Nephron progenitor cell (in vitro differentiated cells): ENCODE data around the gene AGBL4.

Experiments used
- DNase-seq: peaks from one replicate; pipeline ENCODE4 v3.0.0; 2021
- H3K27ac Mint-ChIP-seq: 2 replicates; pipeline ENCODE4 v1.8.0; 2021; ENCODE audit warnings: mild to moderate bottlenecking, moderate library complexity, mixed read lengths
- H3K27me3 Mint-ChIP-seq: 2 replicates; pipeline ENCODE4 v1.8.0; 2021; ENCODE audit warnings: mild to moderate bottlenecking, low read depth, mixed read lengths; ENCODE audit not compliant: poor library complexity
- H3K36me3 Mint-ChIP-seq: 2 replicates; pipeline ENCODE4 v1.8.0; 2021; ENCODE audit warnings: low read depth, mixed read lengths
- H3K4me1 Mint-ChIP-seq: 2 replicates; pipeline ENCODE4 v1.8.0; 2021; ENCODE audit warnings: mixed read lengths
- H3K4me3 Mint-ChIP-seq: 2 replicates; pipeline ENCODE4 v1.8.0; 2021; ENCODE audit warnings: mild to moderate bottlenecking, moderate library complexity, mixed read lengths
- H3K9me3 Mint-ChIP-seq: 2 replicates; pipeline ENCODE4 v1.8.0; 2021; ENCODE audit warnings: mild to moderate bottlenecking, moderate library complexity, mixed read lengths
- CTCF ChIP-seq: fragments of 200-600 bp; sonication (generic); IDR thresholded peaks from 2 replicates; pipeline ENCODE4 v1.5.0; 2021; ENCODE audit warnings: antibody characterized with exemption

The AGBL4 gene

GRCh38 chr1:48677306-48678287 lies 1346.2 kb downstream of the AGBL4 start:
- peaks cover 11% of the 10 kb centered on the region for H3K4me1 Mint-ChIP-seq
- peak; percentile 73 for DNase-seq
- H3K9me3 Mint-ChIP-seq, result no peaks in the 10 kb centered on the region
- H3K36me3 Mint-ChIP-seq, result no peaks in the 10 kb centered on the region
- H3K4me3 Mint-ChIP-seq, result no peak overlapping the region
- H3K27me3 Mint-ChIP-seq, result peaks cover 29% of the 10 kb centered on the region
- TF ChIP-seq CTCF, result peak; percentile 77
- H3K27ac Mint-ChIP-seq, result no peak overlapping the region

DNA sequence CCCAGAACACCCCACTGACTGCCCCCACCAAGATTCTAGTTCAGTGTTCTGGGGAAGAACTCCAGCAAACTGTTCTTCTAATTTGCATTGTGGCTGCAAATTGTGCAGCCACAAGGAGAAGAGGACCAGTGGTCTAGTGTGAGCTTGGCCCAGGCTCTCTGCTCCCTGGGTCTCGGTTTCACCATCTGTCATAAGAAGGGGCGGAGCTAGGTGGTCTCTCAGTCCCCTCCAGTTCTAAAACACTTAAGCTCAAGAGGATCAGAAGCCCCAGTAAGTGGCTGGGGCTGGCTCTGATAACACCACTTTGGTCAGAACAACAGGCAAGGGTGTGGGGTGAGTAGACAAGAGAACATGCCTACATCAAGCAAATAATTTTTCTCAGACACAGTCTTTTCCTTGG lies 1346.9 kb downstream of the AGBL4 start:
- Mint-ChIP-seq H3K36me3 (no peaks in the 10 kb centered on the region), H3K9me3 (no peaks in the 10 kb centered on the region), H3K4me3 (no peak overlapping the region), H3K4me1 (peaks cover 11% of the 10 kb centered on the region), H3K27me3 (peaks cover 36% of the 10 kb centered on the region), H3K27ac (no peak overlapping the region)
- TF ChIP-seq CTCF, result no peak
- DNase-seq, result no peak

DNA sequence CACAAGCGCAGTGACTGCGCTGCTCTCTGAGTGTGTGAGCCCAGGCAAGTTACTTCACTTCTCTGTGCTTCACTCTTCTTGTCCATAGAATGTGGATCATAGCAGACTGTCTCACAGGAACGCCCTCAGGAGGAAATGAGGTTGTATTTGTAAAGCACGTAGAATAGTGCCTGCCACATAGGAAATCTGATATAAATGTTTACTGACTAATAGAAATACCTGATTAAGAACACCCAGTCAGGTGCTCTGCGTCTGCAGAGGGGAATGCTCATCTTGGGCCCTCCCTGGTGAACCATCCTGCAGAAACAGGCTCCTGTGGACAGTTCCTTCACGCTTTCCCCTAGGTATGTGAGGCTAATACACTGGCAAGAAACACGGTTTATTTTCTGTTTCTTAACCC lies 1347.4 kb downstream of the AGBL4 start:
- Mint-ChIP-seq H3K27me3 (peaks cover 38% of the 10 kb centered on the region), H3K4me3 (no peak overlapping the region), H3K4me1 (peaks cover 11% of the 10 kb centered on the region), H3K36me3 (no peaks in the 10 kb centered on the region), H3K27ac (no peak overlapping the region), H3K9me3 (no peaks in the 10 kb centered on the region)
- no peak for DNase-seq
- no peak for TF ChIP-seq CTCF

GRCh38 chr1:48675251-48675650 lies 1348.5 kb downstream of the AGBL4 start:
- Mint-ChIP-seq H3K36me3 (no peaks in the 10 kb centered on the region), H3K4me1 (peaks cover 11% of the 10 kb centered on the region), H3K27me3 (peaks cover 38% of the 10 kb centered on the region), H3K9me3 (no peaks in the 10 kb centered on the region), H3K4me3 (no peak overlapping the region), H3K27ac (no peak overlapping the region)
- DNase-seq, result no peak
- TF ChIP-seq CTCF, result no peak

DNA sequence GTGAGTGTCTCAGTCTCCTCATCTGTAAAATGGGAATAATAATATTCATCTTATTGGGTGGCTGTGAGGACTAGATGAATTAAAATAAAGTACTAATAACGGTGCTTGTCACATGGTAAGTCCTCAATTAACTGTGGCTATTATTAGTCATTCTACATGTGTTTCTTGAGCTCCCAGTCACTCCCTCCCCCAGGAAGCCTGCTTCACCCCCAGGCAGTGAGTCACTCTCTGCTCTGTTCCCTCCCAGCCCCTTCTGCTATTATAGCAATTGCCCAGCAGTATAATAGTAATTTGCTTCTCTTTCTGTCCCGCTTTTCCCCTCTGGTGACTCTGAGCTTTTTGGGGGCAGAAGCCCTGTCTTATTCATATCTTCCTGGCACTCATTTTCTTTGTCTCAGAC lies 1349.1 kb downstream of the AGBL4 start:
- TF ChIP-seq CTCF, result no peak
- DNase-seq, result no peak
- Mint-ChIP-seq H3K4me1 (peaks cover 11% of the 10 kb centered on the region), H3K4me3 (no peak overlapping the region), H3K27me3 (peaks cover 36% of the 10 kb centered on the region), H3K27ac (no peak overlapping the region), H3K36me3 (no peaks in the 10 kb centered on the region), H3K9me3 (no peaks in the 10 kb centered on the region)
